ENCODE data around the gene TMEM119. TPM values are rescaled to one million over a fixed set of nuclear protein-coding genes. Genes with fewer than 3 reads are reported as not detected.

Gene TMEM119
- total RNA-seq, 1 experiment from 2014 or later, result 173 TPM

Other genes with a start within 250 kb of the TMEM119 start
- gene FICD, start 82.8 kb downstream of the TMEM119 start, total RNA-seq (2014; rRNA removed; shearing (Covaris generic)), result 3.5 and 3.6 TPM in 2 replicates
- gene SART3, start 36.9 kb downstream of the TMEM119 start, total RNA-seq (2014; rRNA removed; shearing (Covaris generic)), result 32.5 and 37.6 TPM in 2 replicates
- gene ISCU, start 35.5 kb downstream of the TMEM119 start, total RNA-seq (2014; rRNA removed; shearing (Covaris generic)), result 120 and 127 TPM in 2 replicates
- 0.88 and 1.7 TPM in 2 replicates for gene SELPLG, start 35.8 kb upstream of the TMEM119 start, total RNA-seq (2014; rRNA removed; shearing (Covaris generic))
- 84.3 and 91.2 TPM in 2 replicates for gene CORO1C, start 133.4 kb upstream of the TMEM119 start, total RNA-seq (2014; rRNA removed; shearing (Covaris generic))